Astrocyte (in vitro differentiated cells and primary cell): ENCODE measurements around the gene TMEM80. TPM values are rescaled to one million over a fixed set of nuclear protein-coding genes. Genes with fewer than 3 reads are reported as not detected.
A peak's percentile ranks its signal among the peaks of the same experiment; 100 is the strongest.

Experiments used
- DNase-seq: peaks from one replicate; pipeline ENCODE4 v3.0.0-alpha.2; 2010; ENCODE audit warnings: low read depth
- FAIRE-seq: peaks from 2 replicates; lab custom pipeline; 2011; peaks lifted over from hg19 to GRCh38; lab: Jason Lieb, UNC
- H2AFZ ChIP-seq: 2 replicates; pipeline ENCODE4 v1.6.0; 2012; ENCODE audit warnings: low read depth, low read length, inconsistent platforms
- H3K27ac ChIP-seq: 2 replicates; pipeline ENCODE4 v1.5.1; 2011; ENCODE audit warnings: low read depth, low read length, inconsistent platforms
- H3K27me3 ChIP-seq: 2 replicates; pipeline ENCODE4 v1.6.0; 2011; ENCODE audit warnings: low read length, inconsistent platforms; ENCODE audit not compliant: insufficient read depth
- H3K36me3 ChIP-seq: 2 replicates; pipeline ENCODE4 v1.5.1; 2011; ENCODE audit warnings: low read length, inconsistent platforms; ENCODE audit not compliant: insufficient read depth
- H3K4me1 ChIP-seq: 2 replicates; pipeline ENCODE4 v1.5.1; 2011; ENCODE audit warnings: low read length, inconsistent platforms; ENCODE audit not compliant: insufficient read depth
- H3K4me2 ChIP-seq: 2 replicates; pipeline ENCODE4 v1.6.0; 2012; ENCODE audit warnings: low read length, inconsistent platforms
- H3K4me3 ChIP-seq: 2 replicates; pipeline ENCODE4 v1.5.1; 2011; ENCODE audit warnings: low read depth, mild to moderate bottlenecking, low read length, inconsistent platforms; ENCODE audit not compliant: insufficient read depth
- H3K79me2 ChIP-seq: 2 replicates; pipeline ENCODE4 v1.6.0; 2012; ENCODE audit warnings: mild to moderate bottlenecking, low read length, inconsistent platforms; ENCODE audit not compliant: insufficient read depth
- H3K9ac ChIP-seq: 2 replicates; pipeline ENCODE4 v1.6.0; 2012; ENCODE audit warnings: mild to moderate bottlenecking, low read length, inconsistent platforms
- H3K9me3 ChIP-seq: 2 replicates; pipeline ENCODE4 v1.5.1; 2012; ENCODE audit warnings: low read depth, mild to moderate bottlenecking, low read length, inconsistent platforms; ENCODE audit not compliant: insufficient read depth
- H4K20me1 ChIP-seq: 2 replicates; pipeline ENCODE4 v1.6.0; 2012; ENCODE audit warnings: low read length, inconsistent platforms; ENCODE audit not compliant: insufficient read depth
- H3K27ac Mint-ChIP-seq: one replicate; pipeline ENCODE4 v1.8.0; 2021; ENCODE audit warnings: mild to moderate bottlenecking, mixed read lengths; ENCODE audit not compliant: unreplicated experiment
- H3K27me3 Mint-ChIP-seq: one replicate; pipeline ENCODE4 v1.8.0; 2021; ENCODE audit warnings: low read depth, mixed read lengths; ENCODE audit not compliant: unreplicated experiment
- H3K36me3 Mint-ChIP-seq: one replicate; pipeline ENCODE4 v1.8.0; 2021; ENCODE audit warnings: low read depth, mixed read lengths; ENCODE audit not compliant: unreplicated experiment
- H3K4me1 Mint-ChIP-seq: one replicate; pipeline ENCODE4 v1.8.0; 2021; ENCODE audit warnings: low read depth, mixed read lengths; ENCODE audit not compliant: unreplicated experiment
- H3K4me3 Mint-ChIP-seq: one replicate; pipeline ENCODE4 v1.8.0; 2021; ENCODE audit warnings: mild to moderate bottlenecking, moderate library complexity, mixed read lengths; ENCODE audit not compliant: unreplicated experiment
- H3K9me3 Mint-ChIP-seq: one replicate; pipeline ENCODE4 v1.8.0; 2021; ENCODE audit warnings: mild to moderate bottlenecking, mixed read lengths; ENCODE audit not compliant: unreplicated experiment
- EZH2 ChIP-seq: IDR thresholded peaks from 2 replicates; pipeline ENCODE4 v1.6.1; 2012; ENCODE audit warnings: mild to moderate bottlenecking, low read length, inconsistent platforms; ENCODE audit not compliant: insufficient read depth
- total RNA-seq: library from RNA; stranded (reverse); gene quantifications from 2 replicates; pipeline ENCODE4 v1.2.1, GENCODE V29; 2021
- TF ChIP-seq, protein P1 (sequence below): IDR thresholded peaks from 2 replicates; pipeline ENCODE4 v1.5.1; 2011; ENCODE audit warnings: low read depth, mild to moderate bottlenecking, inconsistent platforms, low read length, moderate library complexity; ENCODE audit not compliant: insufficient read depth

The TMEM80 gene
- total RNA-seq, 1 donor from 2014 or later, result 16.1 TPM

DNA sequence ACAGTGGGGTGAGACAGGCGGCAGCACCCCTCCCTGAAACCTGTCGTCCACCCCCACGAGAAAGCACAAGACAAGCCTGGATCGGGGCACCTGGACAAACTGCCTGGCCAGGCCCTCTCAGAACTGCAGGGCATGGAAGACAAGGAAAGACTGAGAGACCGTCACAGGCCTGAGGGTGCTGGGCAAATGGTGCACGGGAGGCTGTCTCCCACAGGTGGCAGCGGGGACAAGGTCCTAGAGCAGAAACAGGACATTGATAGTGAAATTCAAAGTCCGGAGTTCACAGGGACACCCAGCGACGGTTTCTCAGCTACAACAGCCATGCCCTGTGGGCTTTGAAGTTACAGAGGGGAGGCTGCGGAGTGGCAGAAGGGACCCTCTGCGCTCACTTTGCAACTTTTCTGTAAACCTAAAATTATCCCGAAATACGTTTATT is 37.9 kb upstream of the TMEM80 start:
- no peak for DNase-seq
- no peaks in the 10 kb centered on the region for H3K27me3 Mint-ChIP-seq
- TF ChIP-seq, protein P1, sequence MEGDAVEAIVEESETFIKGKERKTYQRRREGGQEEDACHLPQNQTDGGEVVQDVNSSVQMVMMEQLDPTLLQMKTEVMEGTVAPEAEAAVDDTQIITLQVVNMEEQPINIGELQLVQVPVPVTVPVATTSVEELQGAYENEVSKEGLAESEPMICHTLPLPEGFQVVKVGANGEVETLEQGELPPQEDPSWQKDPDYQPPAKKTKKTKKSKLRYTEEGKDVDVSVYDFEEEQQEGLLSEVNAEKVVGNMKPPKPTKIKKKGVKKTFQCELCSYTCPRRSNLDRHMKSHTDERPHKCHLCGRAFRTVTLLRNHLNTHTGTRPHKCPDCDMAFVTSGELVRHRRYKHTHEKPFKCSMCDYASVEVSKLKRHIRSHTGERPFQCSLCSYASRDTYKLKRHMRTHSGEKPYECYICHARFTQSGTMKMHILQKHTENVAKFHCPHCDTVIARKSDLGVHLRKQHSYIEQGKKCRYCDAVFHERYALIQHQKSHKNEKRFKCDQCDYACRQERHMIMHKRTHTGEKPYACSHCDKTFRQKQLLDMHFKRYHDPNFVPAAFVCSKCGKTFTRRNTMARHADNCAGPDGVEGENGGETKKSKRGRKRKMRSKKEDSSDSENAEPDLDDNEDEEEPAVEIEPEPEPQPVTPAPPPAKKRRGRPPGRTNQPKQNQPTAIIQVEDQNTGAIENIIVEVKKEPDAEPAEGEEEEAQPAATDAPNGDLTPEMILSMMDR, result no peak
- no peak for TF ChIP-seq EZH2

DNA sequence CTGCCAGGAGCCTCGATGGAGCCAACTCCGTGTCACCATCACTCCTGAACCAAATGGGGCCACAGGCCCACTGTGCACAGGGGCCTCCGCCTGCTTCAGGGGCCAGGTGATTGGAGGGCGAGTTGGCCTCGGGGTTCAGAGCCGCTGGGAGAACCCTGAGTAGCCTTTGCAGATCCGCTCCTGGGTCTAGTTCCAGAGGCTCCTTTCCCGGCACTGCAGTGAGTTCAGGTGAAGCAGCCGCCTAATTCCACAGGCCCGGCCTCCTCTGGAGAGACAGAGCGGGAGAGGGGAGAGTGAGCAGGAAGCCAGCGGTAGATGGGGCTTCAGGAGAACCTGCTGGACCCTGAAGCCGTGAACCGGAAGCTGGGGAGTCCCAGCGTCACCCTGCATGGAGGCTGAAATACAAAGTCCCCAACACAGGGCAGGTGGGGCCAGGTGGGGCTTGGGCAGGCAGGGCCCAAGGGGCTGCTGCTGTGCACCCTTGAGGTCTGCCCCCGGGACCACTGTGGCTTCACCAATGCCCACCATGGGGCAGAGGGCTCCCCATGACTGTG is 36.0 kb upstream of the TMEM80 start:
- no peaks in the 10 kb centered on the region for H3K4me1 Mint-ChIP-seq
- Histone ChIP-seq H3K36me3 (no peaks in the 10 kb centered on the region), H3K27me3 (no peaks in the 10 kb centered on the region), H3K4me1 (no peaks in the 10 kb centered on the region), H3K4me3 (no peak overlapping the region), H2AFZ (no peak overlapping the region), H3K79me2 (no peaks in the 10 kb centered on the region), H3K27ac (no peak overlapping the region), H3K9me3 (no peaks in the 10 kb centered on the region), H3K4me2 (no peak overlapping the region), H4K20me1 (peaks cover 30% of the 10 kb centered on the region), H3K9ac (no peak overlapping the region)
- DNase-seq (no peak), FAIRE-seq (no peak)
- H3K36me3 Mint-ChIP-seq, result peaks cover 25% of the 10 kb centered on the region
- H3K4me3 Mint-ChIP-seq, result no peak overlapping the region
- TF ChIP-seq, protein P1, result no peak
- TF ChIP-seq EZH2, result no peak
- no peaks in the 10 kb centered on the region for H3K9me3 Mint-ChIP-seq
- H3K27ac Mint-ChIP-seq, result no peak overlapping the region
- no peaks in the 10 kb centered on the region for H3K27me3 Mint-ChIP-seq

More for the DNA sequence above, 37.9 kb upstream of the TMEM80 start:
- Mint-ChIP-seq H3K9me3 (no peaks in the 10 kb centered on the region), H3K27ac (no peak overlapping the region), H3K36me3 (peaks cover 19% of the 10 kb centered on the region), H3K4me3 (peak overlapping the region; percentile 4), H3K4me1 (no peaks in the 10 kb centered on the region)
- no peaks in the 10 kb centered on the region for H3K36me3 ChIP-seq
- no peaks in the 10 kb centered on the region for H3K9me3 ChIP-seq
- no peak overlapping the region for H3K9ac ChIP-seq
- H2AFZ ChIP-seq, result no peak overlapping the region
- no peaks in the 10 kb centered on the region for H3K4me1 ChIP-seq
- FAIRE-seq, result no peak
- H3K4me2 ChIP-seq, result no peak overlapping the region
- H3K79me2 ChIP-seq, result no peaks in the 10 kb centered on the region
- no peak overlapping the region for H3K4me3 ChIP-seq
- peaks cover 19% of the 10 kb centered on the region for H4K20me1 ChIP-seq
- H3K27me3 ChIP-seq, result no peaks in the 10 kb centered on the region
- H3K27ac ChIP-seq, result no peak overlapping the region

DNA sequence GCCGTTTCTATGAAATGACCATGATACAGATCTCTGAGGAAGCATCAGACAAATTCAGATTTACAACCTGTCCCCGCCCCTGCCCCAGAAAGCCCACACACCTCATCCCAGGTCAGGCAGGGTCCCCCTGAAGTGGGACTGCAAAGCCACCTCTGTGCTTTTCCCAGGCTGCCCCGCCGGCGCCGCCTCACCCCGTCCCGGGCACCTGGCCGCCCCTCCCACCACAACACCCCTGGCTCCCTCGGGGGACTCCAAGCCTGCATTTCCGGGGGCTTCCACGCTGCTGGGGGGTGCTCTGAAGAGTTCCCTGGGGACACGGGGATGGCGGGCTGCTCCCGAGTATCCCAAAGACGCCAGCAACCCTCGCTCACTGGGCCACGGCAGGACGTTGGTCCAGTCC is 35.3 kb upstream of the TMEM80 start:
- Histone ChIP-seq H3K9ac (no peak overlapping the region), H3K4me1 (no peaks in the 10 kb centered on the region), H4K20me1 (peaks cover 30% of the 10 kb centered on the region), H3K79me2 (no peaks in the 10 kb centered on the region), H3K4me3 (no peak overlapping the region), H3K36me3 (no peaks in the 10 kb centered on the region), H2AFZ (no peak overlapping the region), H3K27me3 (no peaks in the 10 kb centered on the region), H3K4me2 (no peak overlapping the region), H3K27ac (no peak overlapping the region), H3K9me3 (no peaks in the 10 kb centered on the region)
- H3K4me3 Mint-ChIP-seq, result no peak overlapping the region
- no peak for DNase-seq
- TF ChIP-seq EZH2, result no peak
- TF ChIP-seq, protein P1, result no peak
- H3K4me1 Mint-ChIP-seq, result peaks cover under 1% of the 10 kb centered on the region
- no peak overlapping the region for H3K27ac Mint-ChIP-seq
- peaks cover 24% of the 10 kb centered on the region for H3K36me3 Mint-ChIP-seq
- no peak for FAIRE-seq
- no peaks in the 10 kb centered on the region for H3K9me3 Mint-ChIP-seq
- H3K27me3 Mint-ChIP-seq, result no peaks in the 10 kb centered on the region
